CD4-positive, alpha-beta T cell (primary cell): ENCODE data around the gene MRPS26. TPM values are rescaled to one million over a fixed set of nuclear protein-coding genes. Genes with fewer than 3 reads are reported as not detected.

Experiments used
- ATAC-seq: fragments of 200-7000 bp; cut with Tn5 transposase; one replicate; pipeline ENCODE4 v1.10.0; 2022; ENCODE audit warnings: mild to moderate bottlenecking; ENCODE audit not compliant: poor library complexity
- CTCF ChIA-PET: fragments of 350-600 bp; sonication (Branson Sonifier 250); formaldehyde crosslinking; loops from one replicate; lab custom pipeline; 2021; ENCODE audit warnings: antibody characterized with exemption, inconsistent platforms; lab: Charles Lee
- POLR2A ChIA-PET: fragments of 350-600 bp; sonication (Branson Sonifier 250); formaldehyde crosslinking; loops from one replicate; lab custom pipeline; 2021; ENCODE audit warnings: antibody characterized with exemption, inconsistent platforms; lab: Charles Lee
- DNase-seq, 14 experiments: peaks; one replicate each; pipeline ENCODE4 v3.0.0-alpha.2; 2013 to 2020; ENCODE audit warnings: mixed read lengths in 2 of 14
- H3K27ac ChIP-seq, 2 donors: one replicate each; pipeline versions ENCODE4 v1.5.1 to v1.7.0; 2013; ENCODE audit warnings: low read length in 2 of 2, low read depth in 1 of 2, mild to moderate bottlenecking in 1 of 2
- H3K27me3 ChIP-seq, 2 experiments: 1 replicate in 1 of 2; 2 replicates in 1 of 2; pipeline versions ENCODE4 v1.6.1 to v1.7.0; 2013; ENCODE audit warnings: low read length in 2 of 2, control low read depth in 1 of 2, mild to moderate bottlenecking in 1 of 2, moderate library complexity in 1 of 2; ENCODE audit not compliant: insufficient read depth in 2 of 2, control insufficient read depth in 1 of 2
- H3K36me3 ChIP-seq: one replicate; pipeline ENCODE4 v1.6.1; 2013; ENCODE audit warnings: low read length, control low read depth; ENCODE audit not compliant: insufficient read depth
- H3K4me1 ChIP-seq: one replicate; pipeline ENCODE4 v1.6.1; 2013; ENCODE audit warnings: low read length, control low read depth; ENCODE audit not compliant: insufficient read depth
- H3K4me3 ChIP-seq: one replicate; pipeline ENCODE4 v1.5.1; 2013; ENCODE audit warnings: mild to moderate bottlenecking, low read length, moderate library complexity
- H3K9me3 ChIP-seq, 2 experiments: 1 replicate in 1 of 2; 2 replicates in 1 of 2; pipeline versions ENCODE4 v1.6.1 to v1.7.0; 2013; ENCODE audit warnings: low read length in 2 of 2, mild to moderate bottlenecking in 2 of 2, control low read depth in 1 of 2, moderate library complexity in 1 of 2; ENCODE audit not compliant: control insufficient read depth in 1 of 2, insufficient read depth in 1 of 2
- H3K27ac Mint-ChIP-seq: one replicate; pipeline ENCODE4 v1.8.0; 2020; ENCODE audit warnings: mixed read lengths
- H3K27me3 Mint-ChIP-seq: one replicate; pipeline ENCODE4 v1.8.0; 2021; ENCODE audit warnings: mixed read lengths
- H3K36me3 Mint-ChIP-seq: one replicate; pipeline ENCODE4 v1.8.0; 2021; ENCODE audit warnings: low read depth, mixed read lengths
- H3K4me1 Mint-ChIP-seq: one replicate; pipeline ENCODE4 v1.8.0; 2021; ENCODE audit warnings: low read depth, mixed read lengths
- H3K4me3 Mint-ChIP-seq: one replicate; pipeline ENCODE4 v1.8.0; 2020; ENCODE audit warnings: mild to moderate bottlenecking, mixed read lengths
- H3K9me3 Mint-ChIP-seq: one replicate; pipeline ENCODE4 v1.8.0; 2020; ENCODE audit warnings: mixed read lengths
- intact Hi-C, 2 experiments: fragments of 100-400 bp; cut with DNase I in 1 of 2; cut with micrococcal nuclease in 1 of 2; formaldehyde crosslinking; loops; one replicate each; pipeline versions ENCODE4 v1.15.1 to v1.9.0; 2023 to 2025; cut with DNase I, micrococcal nuclease
- total RNA-seq, 174 experiments: library from RNA in 2 of 174; stranded (reverse) in 2 of 174; gene quantifications; one replicate each; pipeline ENCODE4 v1.2.3 and lab custom pipeline; 2021 to 2026
- TF ChIP-seq, protein P1 (sequence below): fragments of 200-600 bp; IDR thresholded peaks from one replicate; pipeline ENCODE4 v1.8.0; 2022; ENCODE audit warnings: antibody characterized with exemption, mild to moderate bottlenecking

The MRPS26 gene
- total RNA-seq, 2 experiments from 2014 or later = 19.3 to 22.7 TPM

DNA sequence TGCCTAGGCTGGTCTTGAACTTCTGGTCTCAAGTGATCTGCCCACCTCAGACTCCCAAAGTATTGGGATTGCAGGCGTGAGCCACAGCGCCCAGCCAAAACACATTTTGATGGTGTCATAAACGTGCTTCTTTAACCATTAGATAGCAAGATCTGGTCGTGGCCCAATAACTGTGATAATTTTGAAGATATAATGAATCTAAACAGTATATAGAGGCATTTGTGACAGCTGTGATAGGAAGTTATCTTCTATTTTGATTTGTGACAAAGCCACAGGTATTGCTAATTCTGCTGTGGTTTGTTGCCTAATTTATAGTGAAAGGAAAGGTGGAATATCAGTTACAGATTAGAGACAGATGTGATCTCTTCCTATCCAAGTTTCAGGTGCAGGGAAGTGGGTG, 24.9 kb downstream of the MRPS26 start:
- H3K27ac Mint-ChIP-seq = peak overlapping the region; percentile 77
- Histone ChIP-seq H3K27ac (no peak overlapping the region), H3K4me1 (peaks cover 28% of the 10 kb centered on the region), H3K27me3 (no peaks in the 10 kb centered on the region), H3K9me3 (peaks cover 0 to 7% of the 10 kb centered on the region in 2 experiments), H3K36me3 (no peaks in the 10 kb centered on the region), H3K4me3 (no peak overlapping the region)
- TF ChIP-seq, protein P1, sequence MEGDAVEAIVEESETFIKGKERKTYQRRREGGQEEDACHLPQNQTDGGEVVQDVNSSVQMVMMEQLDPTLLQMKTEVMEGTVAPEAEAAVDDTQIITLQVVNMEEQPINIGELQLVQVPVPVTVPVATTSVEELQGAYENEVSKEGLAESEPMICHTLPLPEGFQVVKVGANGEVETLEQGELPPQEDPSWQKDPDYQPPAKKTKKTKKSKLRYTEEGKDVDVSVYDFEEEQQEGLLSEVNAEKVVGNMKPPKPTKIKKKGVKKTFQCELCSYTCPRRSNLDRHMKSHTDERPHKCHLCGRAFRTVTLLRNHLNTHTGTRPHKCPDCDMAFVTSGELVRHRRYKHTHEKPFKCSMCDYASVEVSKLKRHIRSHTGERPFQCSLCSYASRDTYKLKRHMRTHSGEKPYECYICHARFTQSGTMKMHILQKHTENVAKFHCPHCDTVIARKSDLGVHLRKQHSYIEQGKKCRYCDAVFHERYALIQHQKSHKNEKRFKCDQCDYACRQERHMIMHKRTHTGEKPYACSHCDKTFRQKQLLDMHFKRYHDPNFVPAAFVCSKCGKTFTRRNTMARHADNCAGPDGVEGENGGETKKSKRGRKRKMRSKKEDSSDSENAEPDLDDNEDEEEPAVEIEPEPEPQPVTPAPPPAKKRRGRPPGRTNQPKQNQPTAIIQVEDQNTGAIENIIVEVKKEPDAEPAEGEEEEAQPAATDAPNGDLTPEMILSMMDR = no peak
- ChIA-PET CTCF (interaction anchor here (1.0 to 2.9 kb wide), 3 partner anchors 17 to 45 kb away, joined by 3 to 9 read pairs (median 5); no protein-coding TSS in a partner anchor), POLR2A (interaction anchor here (0.9 to 1.2 kb wide), 3 partner anchors 22 to 31 kb away, joined by 3 to 7 read pairs (median 3); no protein-coding TSS in a partner anchor)
- H3K4me3 Mint-ChIP-seq = peak overlapping the region; percentile 90
- ATAC-seq (no peak), DNase-seq (no peak)
- no peaks in the 10 kb centered on the region for H3K27me3 Mint-ChIP-seq
- peaks cover 33% of the 10 kb centered on the region for H3K4me1 Mint-ChIP-seq
- H3K36me3 Mint-ChIP-seq = peaks cover 6% of the 10 kb centered on the region
- no peaks in the 10 kb centered on the region for H3K9me3 Mint-ChIP-seq
- intact Hi-C loops = loop anchor here in 1 of 2 experiments (2.0 to 5.0 kb wide), 3 partner anchors 44 to 137 kb away; partner anchors contain the start of genes ITPA and LZTS3

DNA sequence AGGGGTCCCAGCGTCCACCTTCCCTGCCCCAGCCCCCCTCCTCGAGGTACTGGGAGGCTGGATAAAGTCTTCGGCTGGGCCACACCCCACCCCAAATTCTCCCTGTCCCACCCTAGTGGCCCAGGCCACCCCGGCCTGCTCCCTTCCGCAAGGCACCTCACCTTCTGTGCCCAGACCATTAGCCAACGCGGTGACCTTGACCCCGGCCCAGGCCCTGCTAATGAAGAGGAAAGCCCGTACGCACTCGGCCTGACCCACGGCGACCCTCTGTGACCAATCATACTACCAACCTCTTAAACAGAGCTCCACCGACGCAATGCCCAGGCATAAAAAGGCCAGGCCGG, 25.4 kb downstream of the MRPS26 start:
- peaks cover 28% of the 10 kb centered on the region for H3K4me1 ChIP-seq
- H3K27ac ChIP-seq = no peak overlapping the region
- CTCF ChIA-PET = interaction anchor here (1.0 to 1.3 kb wide), 2 partner anchors 17 to 21 kb away, joined by 3 to 7 read pairs; no protein-coding TSS in a partner anchor
- ATAC-seq (no peak), DNase-seq (no peak)
- no peaks in the 10 kb centered on the region for H3K27me3 ChIP-seq
- peaks cover 0 to 7% of the 10 kb centered on the region in 2 experiments for H3K9me3 ChIP-seq
- Mint-ChIP-seq H3K36me3 (peaks cover 6% of the 10 kb centered on the region), H3K4me1 (peaks cover 33% of the 10 kb centered on the region), H3K27ac (peak overlapping the region; percentile 77), H3K4me3 (peak overlapping the region; percentile 90), H3K9me3 (no peaks in the 10 kb centered on the region), H3K27me3 (no peaks in the 10 kb centered on the region)
- peak overlapping the region; percentile 44 for H3K4me3 ChIP-seq
- intact Hi-C loops = loop anchor here in 1 of 2 experiments (2.0 to 5.0 kb wide), 3 partner anchors 44 to 136 kb away; partner anchors contain the start of genes ITPA and LZTS3
- TF ChIP-seq, protein P1 = no peak
- H3K36me3 ChIP-seq = no peaks in the 10 kb centered on the region
- POLR2A ChIA-PET = interaction anchor here (0.9 kb wide), 2 partner anchors 22 to 31 kb away, joined by 3 to 7 read pairs; no protein-coding TSS in a partner anchor

DNA sequence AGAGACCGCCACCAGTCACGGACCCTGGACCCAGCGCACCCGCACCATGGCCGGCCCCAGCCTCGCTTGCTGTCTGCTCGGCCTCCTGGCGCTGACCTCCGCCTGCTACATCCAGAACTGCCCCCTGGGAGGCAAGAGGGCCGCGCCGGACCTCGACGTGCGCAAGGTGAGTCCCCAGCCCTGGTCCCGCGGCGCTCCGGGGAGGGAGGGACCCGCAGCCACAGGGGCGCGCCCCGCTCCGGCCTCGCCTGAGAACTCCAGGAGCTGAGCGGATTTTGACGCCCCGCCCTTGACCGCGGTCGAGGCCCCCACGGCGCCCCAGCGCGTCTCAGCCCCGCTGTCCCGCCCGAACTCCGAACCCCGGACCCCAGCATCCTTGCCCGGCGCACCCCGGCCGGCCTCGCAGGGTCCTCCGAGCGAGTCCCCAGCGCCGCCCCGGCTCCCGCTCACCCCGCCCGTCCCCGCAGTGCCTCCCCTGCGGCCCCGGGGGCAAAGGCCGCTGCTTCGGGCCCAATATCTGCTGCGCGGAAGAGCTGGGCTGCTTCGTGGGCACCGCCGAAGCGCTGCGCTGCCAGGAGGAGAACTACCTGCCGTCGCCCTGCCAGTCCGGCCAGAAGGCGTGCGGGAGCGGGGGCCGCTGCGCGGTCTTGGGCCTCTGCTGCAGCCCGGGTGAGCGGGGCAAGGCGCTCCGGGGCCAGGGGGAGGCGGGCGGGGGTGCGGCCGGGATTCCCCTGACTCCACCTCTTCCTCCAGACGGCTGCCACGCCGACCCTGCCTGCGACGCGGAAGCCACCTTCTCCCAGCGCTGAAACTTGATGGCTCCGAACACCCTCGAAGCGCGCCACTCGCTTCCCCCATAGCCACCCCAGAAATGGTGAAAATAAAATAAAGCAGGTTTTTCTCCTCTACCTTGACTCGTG, 26.0 kb downstream of the MRPS26 start, which contains the start of gene OXT:
Gene OXT (plus strand): TSS at position 11 of the 920 bp plus-strand sequence. CDS start 36 bp downstream, at position 47.
- TF ChIP-seq, protein P1 = no peak
- H3K27me3 ChIP-seq = no peaks in the 10 kb centered on the region
- peaks cover 31% of the 10 kb centered on the region for H3K4me1 ChIP-seq
- Mint-ChIP-seq H3K36me3 (peaks cover 6% of the 10 kb centered on the region), H3K4me3 (peak within 1 kb of the TSS; percentile 90), H3K27me3 (peaks cover 3% of the 10 kb centered on the region), H3K9me3 (no peaks in the 10 kb centered on the region), H3K27ac (peak within 1 kb of the TSS; percentile 87), H3K4me1 (peaks cover 32% of the 10 kb centered on the region)
- H3K9me3 ChIP-seq = peaks cover 0 to 7% of the 10 kb centered on the region in 2 experiments
- POLR2A ChIA-PET = interaction anchor here (0.9 to 6.6 kb wide), 5 partner anchors 10 to 30 kb away, joined by 3 to 48 read pairs (median 7); no protein-coding TSS in a partner anchor
- no peaks in the 10 kb centered on the region for H3K36me3 ChIP-seq
- peak within 1 kb of the TSS; percentile 22 to 39 for H3K27ac ChIP-seq
- intact Hi-C loops = loop anchor here in 1 of 2 experiments (2.0 to 5.0 kb wide), 4 partner anchors 19 to 135 kb away; partner anchors contain the start of genes ITPA and LZTS3
- DNase-seq = peak; percentile 58 to 90 (median 75)
- CTCF ChIA-PET = interaction anchor here (0.6 to 1.3 kb wide), 2 partner anchors 18 to 44 kb away, joined by 3 to 7 read pairs; no protein-coding TSS in a partner anchor
- peak; percentile 78 for ATAC-seq
- peak within 1 kb of the TSS; percentile 44 for H3K4me3 ChIP-seq
